ENCODE results near the gene CCDC191. TPM values are rescaled to one million over a fixed set of nuclear protein-coding genes. Genes with fewer than 3 reads are reported as not detected.
A peak's percentile ranks its signal among the peaks of the same experiment; 100 is the strongest.

CCDC191 gene
- total RNA-seq, 1 donor from 2014 or later, result 6.4 TPM

GRCh38 chr3:114057011-114057347 lies 653 bp upstream of the CCDC191 start:
- DNase-seq (ENCODE audit: low read depth), result no peak

DNA sequence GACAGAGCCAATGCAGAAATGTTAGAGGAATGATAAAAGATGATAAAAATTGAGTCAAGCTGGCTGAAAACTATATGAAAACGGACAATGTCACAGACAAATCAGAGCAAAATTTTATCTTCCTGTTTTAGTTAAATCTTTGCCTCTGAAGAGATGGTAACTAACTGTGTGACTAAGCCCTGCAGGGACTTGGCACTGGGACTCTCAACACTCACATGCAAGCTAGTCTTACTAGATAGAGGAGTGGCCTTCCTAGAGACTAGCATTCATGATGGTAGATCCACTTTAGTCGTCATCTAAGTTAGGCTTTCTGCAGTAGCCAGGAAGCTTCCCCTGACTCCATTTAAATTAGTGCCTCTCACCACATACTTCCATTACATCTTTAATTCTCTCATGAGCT lies 4.1 kb downstream of the CCDC191 start:
- no peak for DNase-seq (ENCODE audit: low read depth)

GRCh38 chr3:114043205-114043604 lies 13.1 kb downstream of the CCDC191 start:
- DNase-seq (ENCODE audit: low read depth), result no peak

DNA sequence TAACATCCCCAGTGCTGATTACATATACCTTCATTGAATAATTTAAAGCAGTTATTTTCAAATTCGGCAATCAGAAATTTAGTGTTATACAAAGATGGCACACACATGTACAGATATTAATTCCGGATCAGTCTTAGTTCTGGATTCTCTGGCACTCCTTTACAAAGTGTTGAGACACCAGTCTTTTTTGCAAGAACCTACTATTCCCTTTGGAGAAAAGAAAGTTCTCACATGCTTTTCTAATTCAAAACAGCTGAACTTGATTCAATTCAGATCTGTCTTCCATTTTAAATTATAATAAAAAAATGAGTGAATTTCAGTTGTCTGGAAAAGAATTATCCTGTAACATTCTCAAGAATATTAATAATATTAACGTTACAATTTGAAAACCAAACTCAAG lies 20.4 kb downstream of the CCDC191 start:
- DNase-seq (ENCODE audit: low read depth), result no peak

DNA sequence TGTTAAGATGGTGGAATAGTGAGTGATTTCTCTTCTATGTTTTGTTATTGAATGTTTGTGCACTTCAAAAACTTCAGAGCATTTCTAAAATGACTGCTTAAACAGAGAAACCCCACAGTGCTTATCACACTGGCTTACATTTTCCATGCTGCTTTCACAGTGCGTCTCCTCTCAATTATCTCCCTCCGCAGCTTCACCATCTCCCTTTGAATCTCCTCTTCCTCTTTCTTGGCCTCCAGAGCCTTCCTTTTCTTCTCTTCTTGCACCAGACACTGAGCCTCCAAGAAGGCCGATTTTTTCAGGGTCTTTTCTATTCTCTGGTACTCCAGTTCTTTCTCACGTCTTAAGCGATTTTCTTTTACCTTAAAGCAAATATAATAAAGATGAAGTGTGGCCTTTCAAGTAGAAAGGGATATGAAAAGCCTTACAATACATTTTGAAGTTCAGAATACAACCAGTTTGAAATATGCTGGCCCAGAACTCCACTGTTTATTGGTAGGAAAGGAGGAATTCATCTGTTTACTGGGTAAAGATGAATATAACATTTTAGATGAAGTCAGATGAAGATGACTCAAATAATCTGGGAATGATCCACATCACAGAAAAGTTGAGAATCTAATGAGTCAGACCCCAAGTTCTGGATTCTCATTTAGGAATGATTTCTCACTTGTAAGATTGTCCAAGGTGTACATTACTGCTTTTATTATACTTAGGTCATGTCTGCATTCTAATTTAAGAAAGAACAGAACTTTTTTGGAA lies 21.4 kb downstream of the CCDC191 start:
- DNase-seq (ENCODE audit: low read depth), result no peak

GRCh38 chr3:114034211-114034610 lies 22.1 kb downstream of the CCDC191 start:
- DNase-seq (ENCODE audit: low read depth), result no peak

GRCh38 chr3:114033721-114034120 lies 22.6 kb downstream of the CCDC191 start:
- DNase-seq (ENCODE audit: low read depth), result no peak

- no peak for DNase-seq (ENCODE audit: low read depth)
Measured at GRCh38 chr3:114026331-114026730, 30.0 kb downstream of the CCDC191 start.

- DNase-seq (ENCODE audit: low read depth), result peak; percentile 80
Measured at GRCh38 chr3:114025451-114025850, 30.9 kb downstream of the CCDC191 start.

- peak; percentile 12 for DNase-seq (ENCODE audit: low read depth)
Measured at GRCh38 chr3:114022145-114022802, 34.1 kb downstream of the CCDC191 start.

GRCh38 chr3:114020907-114021306 lies 35.4 kb downstream of the CCDC191 start:
- DNase-seq (ENCODE audit: low read depth), result no peak

- DNase-seq (ENCODE audit: low read depth), result no peak
Measured at GRCh38 chr3:114019486-114019885, 36.8 kb downstream of the CCDC191 start.

GRCh38 chr3:114014211-114014610 lies 42.1 kb downstream of the CCDC191 start:
- DNase-seq (ENCODE audit: low read depth), result no peak

GRCh38 chr3:114011059-114011797 lies 45.1 kb downstream of the CCDC191 start:
- DNase-seq (ENCODE audit: low read depth), result no peak

- DNase-seq (ENCODE audit: low read depth), result no peak
Measured at GRCh38 chr3:114005481-114005880, 50.8 kb downstream of the CCDC191 start.

- DNase-seq (ENCODE audit: low read depth), result peak; percentile 3
Measured at GRCh38 chr3:113985541-113985940, 70.8 kb downstream of the CCDC191 start.

DNA sequence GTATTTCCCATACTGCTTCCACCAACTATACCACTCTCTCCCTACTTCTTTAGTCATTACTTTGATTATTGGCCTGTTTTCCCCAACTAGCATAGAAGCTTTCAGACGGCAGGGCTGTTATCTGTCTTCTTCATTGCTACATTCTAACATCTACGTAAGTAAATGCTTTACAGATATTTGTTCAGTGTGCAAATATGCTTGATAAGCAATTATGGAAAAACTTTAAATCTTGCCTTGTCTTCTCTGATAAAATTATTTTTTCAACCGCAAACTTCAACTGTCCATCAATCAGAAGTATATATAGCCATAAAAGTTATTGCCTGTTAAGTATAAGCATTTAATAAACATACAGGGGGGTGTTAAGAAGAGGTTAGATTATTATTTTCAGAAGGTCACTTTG lies 72.8 kb downstream of the CCDC191 start:
- no peak for DNase-seq (ENCODE audit: low read depth)

DNA sequence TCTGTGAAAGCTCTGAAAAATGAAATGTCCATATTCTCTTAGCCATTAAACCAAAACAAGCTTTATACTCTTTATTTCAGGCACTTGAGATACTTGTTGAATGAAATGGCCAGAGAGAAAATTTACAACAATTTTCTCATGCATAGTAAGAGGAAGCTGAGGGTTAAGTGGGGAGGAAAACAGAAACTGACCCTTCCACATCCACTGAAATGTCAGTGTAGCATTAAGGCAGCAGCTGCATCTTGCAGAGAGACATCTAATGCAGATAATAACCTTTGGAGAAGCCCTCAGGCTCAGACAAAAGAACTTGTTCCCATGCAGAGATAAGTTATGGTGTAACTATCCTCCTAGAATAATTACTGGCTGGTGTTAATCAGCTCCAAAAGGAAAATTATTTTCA lies 74.5 kb downstream of the CCDC191 start:
- DNase-seq (ENCODE audit: low read depth), result no peak

DNA sequence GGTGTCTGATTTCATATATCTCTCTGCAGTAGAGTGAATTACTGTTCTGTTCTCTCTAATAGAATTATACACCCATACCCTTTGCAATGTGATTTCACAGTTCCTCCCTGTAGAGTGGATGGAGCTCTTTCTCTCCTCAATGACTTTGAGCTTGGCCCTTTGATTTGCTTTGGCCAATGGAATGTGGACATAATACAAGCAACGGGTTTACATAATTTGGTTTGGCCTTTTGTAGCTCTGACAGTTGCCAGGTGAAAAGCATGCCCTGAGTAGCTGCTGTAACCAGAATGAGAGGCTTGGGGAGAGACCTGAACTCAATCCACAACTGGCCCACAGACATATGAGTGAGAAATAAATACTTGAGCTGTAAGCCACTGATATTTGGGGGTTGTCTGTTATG lies 76.4 kb downstream of the CCDC191 start:
- no peak for DNase-seq (ENCODE audit: low read depth)

- no peak for DNase-seq (ENCODE audit: low read depth)
Measured at GRCh38 chr3:113977822-113978221, 78.5 kb downstream of the CCDC191 start.

- DNase-seq (ENCODE audit: low read depth), result peak; percentile 16
Measured at GRCh38 chr3:113968986-113969385, 87.3 kb downstream of the CCDC191 start.

- DNase-seq (ENCODE audit: low read depth), result no peak
Measured at GRCh38 chr3:113966172-113966571, 90.2 kb downstream of the CCDC191 start.

DNA sequence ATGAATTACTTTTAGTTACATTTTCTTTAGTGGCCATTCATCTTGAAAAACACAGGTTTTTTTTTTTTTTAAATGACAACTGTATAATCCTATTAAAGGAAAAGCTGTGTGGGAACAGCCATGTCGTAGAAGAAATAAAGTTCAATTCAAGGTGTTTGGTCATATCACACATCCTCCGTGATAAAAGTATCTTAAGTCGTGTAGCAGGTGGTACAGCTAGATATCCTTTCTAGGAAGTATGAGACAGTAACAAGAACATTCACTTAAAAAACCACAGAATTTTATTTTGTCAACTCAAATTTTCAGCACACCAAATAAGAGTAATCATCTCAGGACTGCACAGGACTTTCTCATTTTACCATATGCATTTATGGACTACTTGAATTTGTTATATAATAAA lies 92.4 kb downstream of the CCDC191 start:
- DNase-seq (ENCODE audit: low read depth), result no peak
